GM21529 (cell line): Measurements from ENCODE around the gene PAFAH1B2.

ENCODE experiments used
- ATAC-seq: cut with Tn5 transposase; IDR thresholded peaks from one replicate; pipeline ENCODE4 v1.9.1; 2021; ENCODE audit not compliant: unreplicated experiment

PAFAH1B2 gene

GRCh38 chr11:117220568-117220967 lies 76.5 kb downstream of the PAFAH1B2 start:
- no peak for ATAC-seq

DNA sequence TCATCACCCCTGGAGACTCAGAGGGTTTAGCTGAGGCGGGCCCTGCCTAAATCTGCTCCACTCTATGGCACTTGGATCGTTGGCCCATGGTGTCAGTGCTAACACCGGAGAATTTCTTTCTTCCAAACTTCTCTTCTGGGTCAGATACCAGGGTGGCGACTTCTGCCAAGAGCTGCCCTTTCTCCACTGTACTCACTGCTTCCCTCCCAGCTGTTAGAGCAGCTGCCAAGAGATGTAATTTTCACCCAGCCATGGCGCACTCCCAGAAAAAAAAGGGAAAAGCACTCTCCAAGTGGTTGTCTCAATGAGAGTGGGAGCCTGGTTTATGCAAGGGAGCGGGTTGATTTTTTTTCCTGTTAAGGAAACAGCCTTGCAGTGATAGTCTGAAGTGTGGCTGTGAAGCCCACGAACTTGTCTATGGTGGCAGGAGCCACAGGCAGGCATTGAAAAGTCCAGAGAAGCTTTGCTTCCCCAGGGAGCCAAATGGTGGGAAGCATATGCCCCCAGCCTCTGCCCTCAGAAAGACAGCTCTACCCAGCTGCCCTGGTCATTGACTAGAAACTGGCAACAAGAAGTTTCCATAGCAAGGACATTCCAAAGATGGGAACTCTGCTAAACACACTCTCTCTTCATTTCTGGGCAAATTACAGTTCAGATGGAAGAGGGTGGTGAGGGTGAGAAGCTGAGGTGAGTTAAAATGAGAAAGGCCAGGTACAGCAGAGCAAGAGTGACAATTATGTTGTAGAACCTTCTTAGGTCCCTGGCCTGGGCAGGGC lies 77.1 kb downstream of the PAFAH1B2 start:
- no peak for ATAC-seq

DNA sequence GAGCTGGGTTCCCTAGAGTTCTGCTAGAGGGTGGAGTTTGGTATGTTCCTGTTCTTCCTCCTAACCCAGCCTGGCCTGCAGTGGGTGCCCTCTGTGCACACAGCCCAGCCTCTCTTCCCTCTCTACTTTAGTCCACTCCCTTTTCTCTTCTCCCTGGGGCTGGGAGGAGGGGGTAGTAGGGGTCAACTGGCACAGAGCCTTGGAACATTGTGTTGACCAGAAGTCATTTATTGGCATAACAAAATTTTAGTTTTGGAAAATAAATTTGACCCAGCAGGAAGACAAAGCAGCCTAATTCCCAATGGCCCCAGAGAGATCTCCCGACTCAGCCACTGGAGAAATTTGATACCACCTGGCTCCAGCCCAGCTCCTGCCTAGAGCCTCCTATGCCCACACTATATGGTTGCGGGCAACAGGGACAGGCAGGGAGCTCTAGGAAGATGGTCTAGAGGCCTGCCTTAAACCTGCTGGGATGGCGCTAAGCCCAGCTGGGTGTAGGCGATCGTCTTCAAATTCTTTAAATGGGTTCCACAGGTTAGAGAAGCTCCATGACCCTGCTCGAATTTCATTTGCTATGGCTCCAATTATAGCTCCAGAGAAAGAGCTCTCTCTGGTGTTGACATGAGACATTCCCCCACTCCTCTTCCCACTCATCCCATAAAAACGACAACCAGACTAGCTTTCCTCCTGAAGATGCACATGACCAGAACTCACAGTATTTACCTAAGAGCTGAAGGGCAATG lies 77.9 kb downstream of the PAFAH1B2 start:
- ATAC-seq, result no peak

GRCh38 chr11:117222991-117223740 lies 79.1 kb downstream of the PAFAH1B2 start:
- no peak for ATAC-seq

DNA sequence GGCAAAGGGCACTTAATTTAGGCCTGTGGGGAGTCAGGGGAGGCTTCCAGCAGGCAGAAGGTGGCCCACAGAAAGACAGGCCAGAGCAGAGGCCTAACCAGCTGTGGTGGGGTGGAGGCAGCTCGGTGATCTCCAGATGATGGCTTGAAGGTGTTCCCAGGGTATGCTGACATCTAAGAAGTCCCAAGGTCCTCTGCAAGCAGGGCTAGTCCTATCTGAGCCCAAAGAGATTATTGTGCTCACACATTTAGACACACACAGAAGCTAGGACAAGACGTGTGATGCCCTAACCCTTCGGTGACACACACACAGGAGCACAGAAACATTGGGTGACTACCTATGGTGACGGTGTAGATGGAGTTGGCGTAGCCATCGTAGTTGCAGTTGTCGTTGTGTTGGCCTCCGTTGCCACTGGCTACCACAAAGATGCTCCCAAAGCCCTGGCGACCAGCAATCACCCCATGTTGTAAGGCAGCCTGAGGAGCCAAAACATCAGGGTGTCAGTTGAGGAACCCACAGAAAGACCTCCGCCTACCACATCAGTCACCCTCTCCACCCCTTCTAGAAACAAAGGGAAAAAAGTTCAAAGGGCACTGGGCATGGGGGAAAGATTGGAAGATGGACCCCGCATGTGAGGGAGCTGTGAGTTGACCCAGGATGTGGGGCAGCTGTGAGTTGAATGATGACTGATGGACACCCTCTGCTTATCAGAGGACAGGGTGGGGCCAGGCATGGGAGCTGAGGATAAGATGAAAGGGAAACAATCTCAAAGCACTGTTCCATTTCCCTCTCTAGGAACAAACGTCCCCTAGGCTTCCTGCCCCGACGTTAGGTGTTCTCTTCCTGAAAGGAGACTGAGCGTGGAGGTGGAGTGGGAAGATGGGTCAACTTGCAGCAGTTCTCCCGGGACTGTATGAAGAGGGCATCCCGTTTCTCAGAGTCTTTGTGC lies 79.9 kb downstream of the PAFAH1B2 start:
- ATAC-seq, result no peak

DNA sequence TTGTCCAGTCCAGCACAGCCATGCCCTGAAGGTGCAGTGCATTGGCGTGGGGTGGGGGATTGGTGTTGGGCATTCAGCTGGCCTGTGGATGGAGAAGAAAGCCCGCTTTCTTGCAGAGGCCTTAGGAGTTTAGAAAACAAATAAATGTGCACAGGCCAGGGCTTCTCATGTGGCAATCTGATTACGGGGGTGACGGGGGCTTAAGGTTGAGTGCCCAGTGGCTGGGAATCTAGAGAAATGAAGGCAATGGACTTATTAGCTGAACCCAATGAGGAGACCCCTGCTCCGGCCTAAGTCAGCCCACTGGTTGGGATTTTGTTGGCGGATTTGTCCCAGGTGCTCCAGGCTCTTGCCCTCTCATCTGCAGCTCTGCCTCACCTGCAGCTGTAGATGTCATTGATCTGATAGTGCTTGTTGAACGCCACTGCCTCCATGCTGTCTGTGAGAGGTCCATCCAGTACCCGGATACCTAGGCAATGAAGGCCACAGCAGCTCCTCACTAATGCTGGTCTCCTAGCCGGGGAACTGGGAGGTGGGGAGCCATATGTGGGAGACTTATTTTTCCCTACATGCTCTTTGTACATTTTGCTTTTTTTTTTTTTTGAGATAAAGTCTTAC lies 81.6 kb downstream of the PAFAH1B2 start:
- ATAC-seq, result no peak
